ENCODE measurements around the gene CPS1. TPM values are rescaled to one million over a fixed set of nuclear protein-coding genes. Genes with fewer than 3 reads are reported as not detected.

The CPS1 gene
- total and polyA plus RNA-seq, 2 of the 8 experiments (the other 6 are each of a cell fraction or from before 2014, with no cell fraction given) = 7.9 to 15.7 TPM

DNA sequence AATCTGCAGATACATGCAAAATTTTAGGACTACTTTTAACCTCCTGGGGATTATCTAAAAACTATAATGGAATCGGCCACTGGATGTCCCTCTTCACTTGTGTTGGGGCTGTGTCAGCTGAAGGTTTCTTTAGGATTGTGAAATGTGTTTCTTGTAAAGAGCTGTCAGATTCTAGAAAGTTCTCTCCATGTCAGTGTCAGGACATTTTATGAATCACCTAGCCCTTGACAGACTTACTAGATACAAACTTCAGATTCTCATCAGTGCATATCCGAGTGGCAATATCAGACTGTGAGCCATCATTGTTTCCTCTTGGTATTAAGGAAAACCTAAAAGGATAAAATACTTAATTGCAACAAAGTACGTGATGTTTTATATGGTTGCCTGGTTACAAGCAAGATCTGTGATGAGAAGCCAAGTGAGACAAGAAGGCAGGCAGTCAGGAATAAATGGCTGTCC, 107.3 kb downstream of the CPS1 start:
- H3K79me2 ChIP-seq (ENCODE audit: control insufficient read depth in 1 of 2, insufficient read depth in 2 of 2, low read length in 2 of 2) = no peaks in the 10 kb centered on the region
- H4K8ac ChIP-seq (ENCODE audit: extremely low read depth, insufficient read depth, low read length) = no peak overlapping the region
- H3K4me2 ChIP-seq (ENCODE audit: insufficient read depth in 1 of 2, low read depth in 2 of 2, low read length in 2 of 2) = no peak overlapping the region
- H4K91ac ChIP-seq (replicated peaks; ENCODE audit: insufficient read length, low read length) = no peak overlapping the region
- DNase-seq (ENCODE audit: low read depth in 1 of 2, low spot score in 2 of 2) = no peak
- H3K23ac ChIP-seq (ENCODE audit: insufficient read length) = no peak overlapping the region
- no peak overlapping the region for H3K27ac ChIP-seq (ENCODE audit: low read depth, low read length)
- H3K36me3 ChIP-seq (ENCODE audit: control insufficient read depth in 2 of 4, insufficient read depth in 4 of 4, low read length in 3 of 4) = peaks cover 0 to 9% (median 0%) of the 10 kb centered on the region in 4 experiments; a peak in 2 of 8 replicates
- no peak overlapping the region for H3K4ac ChIP-seq (replicated peaks; ENCODE audit: insufficient read length, low read depth, low read length)
- H3K23me2 ChIP-seq (ENCODE audit: low read depth, low read length) = no peaks in the 10 kb centered on the region
- no peak overlapping the region for H3K56ac ChIP-seq (replicated peaks; ENCODE audit: insufficient read length, low read depth, low read length)
- no peak overlapping the region for H2BK20ac ChIP-seq (ENCODE audit: low read length)
- no peaks in the 10 kb centered on the region for H4K20me1 ChIP-seq (replicated peaks in 1 of 2; ENCODE audit: control insufficient read depth in 1 of 2, insufficient read depth in 2 of 2, low read length in 2 of 2)
- H4K5ac ChIP-seq (ENCODE audit: insufficient read length, low read depth, low read length) = no peak overlapping the region
- H2AFZ ChIP-seq (ENCODE audit: low read length) = no peak overlapping the region
- no peak overlapping the region for H3K9ac ChIP-seq (replicated peaks in 1 of 4; ENCODE audit: extremely low read depth in 1 of 4, low read depth in 3 of 4, low read length in 3 of 4)
- no peak overlapping the region for H2BK5ac ChIP-seq (ENCODE audit: low read depth, low read length)
- no peaks in the 10 kb centered on the region for H3K27me3 ChIP-seq (replicated peaks in 1 of 4; ENCODE audit: control insufficient read depth in 3 of 4, extremely low read depth in 1 of 4, insufficient read depth in 3 of 4, low read length in 3 of 4)
- no peak overlapping the region for H2BK15ac ChIP-seq (ENCODE audit: low read length)
- no peak overlapping the region for H3K14ac ChIP-seq (ENCODE audit: insufficient read length)
- FAIRE-seq = peak; percentile 85
- no peak overlapping the region for H2AK5ac ChIP-seq (ENCODE audit: low read depth, low read length)
- H3K79me1 ChIP-seq (ENCODE audit: low read depth, low read length) = no peaks in the 10 kb centered on the region
- H2BK120ac ChIP-seq (replicated peaks; ENCODE audit: low read depth, low read length) = no peak overlapping the region
- no peaks in the 10 kb centered on the region for H3K9me3 ChIP-seq (ENCODE audit: insufficient read depth in 2 of 2, low read depth in 1 of 2, low read length in 1 of 2)
- no peak overlapping the region for H3K18ac ChIP-seq (ENCODE audit: extremely low read depth, low read length)
- peak; percentile 94 for TF ChIP-seq CEBPB (IDR thresholded peaks at IDR 0.05; ENCODE audit: low read depth, low read length)
- no peak for TF ChIP-seq POU5F1 (IDR thresholded peaks at IDR 0.05; ENCODE audit: low read depth, low read length)
- no peak for TF ChIP-seq RNF2 (IDR thresholded peaks at IDR 0.05; ENCODE audit: borderline replicate concordance, low read depth, low read length, missing control alignments, poor library complexity, severe bottlenecking)
- TF ChIP-seq, protein P1, sequence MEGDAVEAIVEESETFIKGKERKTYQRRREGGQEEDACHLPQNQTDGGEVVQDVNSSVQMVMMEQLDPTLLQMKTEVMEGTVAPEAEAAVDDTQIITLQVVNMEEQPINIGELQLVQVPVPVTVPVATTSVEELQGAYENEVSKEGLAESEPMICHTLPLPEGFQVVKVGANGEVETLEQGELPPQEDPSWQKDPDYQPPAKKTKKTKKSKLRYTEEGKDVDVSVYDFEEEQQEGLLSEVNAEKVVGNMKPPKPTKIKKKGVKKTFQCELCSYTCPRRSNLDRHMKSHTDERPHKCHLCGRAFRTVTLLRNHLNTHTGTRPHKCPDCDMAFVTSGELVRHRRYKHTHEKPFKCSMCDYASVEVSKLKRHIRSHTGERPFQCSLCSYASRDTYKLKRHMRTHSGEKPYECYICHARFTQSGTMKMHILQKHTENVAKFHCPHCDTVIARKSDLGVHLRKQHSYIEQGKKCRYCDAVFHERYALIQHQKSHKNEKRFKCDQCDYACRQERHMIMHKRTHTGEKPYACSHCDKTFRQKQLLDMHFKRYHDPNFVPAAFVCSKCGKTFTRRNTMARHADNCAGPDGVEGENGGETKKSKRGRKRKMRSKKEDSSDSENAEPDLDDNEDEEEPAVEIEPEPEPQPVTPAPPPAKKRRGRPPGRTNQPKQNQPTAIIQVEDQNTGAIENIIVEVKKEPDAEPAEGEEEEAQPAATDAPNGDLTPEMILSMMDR (IDR thresholded peaks at IDR 0.05; ENCODE audit: control extremely low read depth in 1 of 3, insufficient read depth in 1 of 3, low read depth in 1 of 3, low read length in 3 of 3) = peak in 2 of 3 experiments; percentile 50 to 62; a peak in 3 of 4 replicates
- TF ChIP-seq RAD21 (IDR thresholded peaks at IDR 0.05 in 1 of 2, conservative IDR thresholded peaks at IDR 0.05 in 1 of 2; ENCODE audit: low read depth in 2 of 2, low read length in 2 of 2) = peak; percentile 90 to 91
- H2BK12ac ChIP-seq (ENCODE audit: low read depth, low read length) = no peak overlapping the region
- H3K4me3 ChIP-seq (ENCODE audit: extremely low read depth in 1 of 4, insufficient read depth in 2 of 4, low read depth in 3 of 4, low read length in 4 of 4) = no peak overlapping the region
- no peaks in the 10 kb centered on the region for H3K4me1 ChIP-seq (replicated peaks in 1 of 4; ENCODE audit: control insufficient read depth in 3 of 4, insufficient read depth in 4 of 4, low read length in 3 of 4)
- ChIA-PET POLR2A (ENCODE audit: partially characterized antibody) (no interaction called here), CTCF (ENCODE audit: partially characterized antibody) (interaction anchor here (0.6 to 3.2 kb wide), 17 partner anchors 8 to 1906 kb away, joined by 3 to 18 read pairs (median 3); no protein-coding TSS in a partner anchor)
- WGBS, 2 experiments (ENCODE audit: extremely low coverage in 1 of 2, insufficient coverage in 1 of 2, insufficient read length in 1 of 2, insufficient replicate concordance in 2 of 2, low coverage in 1 of 2, low lambda C conversion rate in 2 of 2, missing lambda C conversion rate in 1 of 2) = 88% methylated on average over 3 of the region's 3 CpGs; no CpG with 5 or more reads in 1 of the 2 experiments
